UCSD-AML1 (cell line): ENCODE results near the gene ATP11A.

Experiments
- DNase-seq: peaks from one replicate; lab custom pipeline; 2025; ENCODE audit not compliant: unreplicated experiment; lab: John Stamatoyannopoulos, UW

The ATP11A gene

GRCh38 chr13:112917056-112917664, 227.3 kb downstream of the ATP11A start:
- DNase-seq = no peak

- no peak for DNase-seq
Observed at GRCh38 chr13:112917737-112918136, 227.9 kb downstream of the ATP11A start.

GRCh38 chr13:112918266-112918665, 228.4 kb downstream of the ATP11A start:
- no peak for DNase-seq

GRCh38 chr13:112918746-112919145, 228.9 kb downstream of the ATP11A start:
- no peak for DNase-seq

- no peak for DNase-seq
Observed at GRCh38 chr13:112923962-112924361, 234.1 kb downstream of the ATP11A start.

GRCh38 chr13:112924365-112924764, 234.5 kb downstream of the ATP11A start:
- DNase-seq = no peak

- DNase-seq = no peak
Observed at GRCh38 chr13:112926003-112926402, 236.2 kb downstream of the ATP11A start.

GRCh38 chr13:112926993-112927392, 237.2 kb downstream of the ATP11A start:
- no peak for DNase-seq

- no peak for DNase-seq
Observed at GRCh38 chr13:112928020-112928971, 238.5 kb downstream of the ATP11A start.

GRCh38 chr13:112928972-112929782, 239.3 kb downstream of the ATP11A start:
- peak; percentile 80 for DNase-seq

GRCh38 chr13:112929783-112930055, 239.9 kb downstream of the ATP11A start:
- DNase-seq = no peak

- no peak for DNase-seq
Observed at GRCh38 chr13:112930192-112930591, 240.4 kb downstream of the ATP11A start.

GRCh38 chr13:112931028-112931934, 241.4 kb downstream of the ATP11A start:
- DNase-seq = no peak

- DNase-seq = no peak
Observed at GRCh38 chr13:112932971-112933370, 243.1 kb downstream of the ATP11A start.

- no peak for DNase-seq
Observed at GRCh38 chr13:112933649-112934048, 243.8 kb downstream of the ATP11A start.

- no peak for DNase-seq
Observed at GRCh38 chr13:112934078-112934477, 244.2 kb downstream of the ATP11A start.
